GM21423 (cell line): Measurements from ENCODE around the gene IL15RA.

Source experiments
- ATAC-seq: cut with Tn5 transposase; IDR thresholded peaks from one replicate; pipeline ENCODE4 v1.9.1; 2021; ENCODE audit warnings: mild to moderate bottlenecking, moderate library complexity; ENCODE audit not compliant: unreplicated experiment

The IL15RA gene

GRCh38 chr10:5977471-5978229 lies at the start of gene IL15RA:
IL15RA (minus strand) TSS chr10:5977543; CDS start chr10:5977492, 51 bp downstream.
- peak; percentile 58 for ATAC-seq

DNA sequence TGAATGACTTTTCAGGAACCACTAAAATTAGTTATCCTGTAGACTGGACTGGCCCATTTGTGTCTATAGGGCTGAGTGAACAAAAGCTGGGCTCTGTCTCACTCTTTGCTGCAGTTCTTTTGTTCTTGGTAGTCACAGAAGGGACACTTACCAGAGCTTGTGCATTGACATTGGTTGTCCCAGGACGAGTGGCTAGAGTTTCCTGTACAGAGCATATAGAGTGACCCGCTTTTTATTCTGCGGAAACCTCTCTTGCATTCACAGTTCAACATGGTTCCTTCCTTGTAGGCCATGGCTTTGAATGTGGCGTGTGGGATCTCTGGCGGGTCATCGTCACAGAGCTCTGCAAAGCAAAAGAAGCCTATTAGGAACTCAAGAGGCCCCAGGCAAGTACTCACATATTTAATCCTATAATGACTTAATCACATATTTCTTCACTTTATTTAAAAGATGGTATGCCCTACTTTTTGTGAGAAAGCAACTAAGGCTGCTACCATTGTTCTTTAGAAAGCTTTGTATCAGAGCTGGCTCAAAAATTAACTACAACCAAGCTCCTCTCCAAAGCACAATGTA lies 48.4 kb upstream of the IL15RA start:
- ATAC-seq = no peak

GRCh38 chr10:6024334-6024682 lies 47.0 kb upstream of the IL15RA start:
- no peak for ATAC-seq

DNA sequence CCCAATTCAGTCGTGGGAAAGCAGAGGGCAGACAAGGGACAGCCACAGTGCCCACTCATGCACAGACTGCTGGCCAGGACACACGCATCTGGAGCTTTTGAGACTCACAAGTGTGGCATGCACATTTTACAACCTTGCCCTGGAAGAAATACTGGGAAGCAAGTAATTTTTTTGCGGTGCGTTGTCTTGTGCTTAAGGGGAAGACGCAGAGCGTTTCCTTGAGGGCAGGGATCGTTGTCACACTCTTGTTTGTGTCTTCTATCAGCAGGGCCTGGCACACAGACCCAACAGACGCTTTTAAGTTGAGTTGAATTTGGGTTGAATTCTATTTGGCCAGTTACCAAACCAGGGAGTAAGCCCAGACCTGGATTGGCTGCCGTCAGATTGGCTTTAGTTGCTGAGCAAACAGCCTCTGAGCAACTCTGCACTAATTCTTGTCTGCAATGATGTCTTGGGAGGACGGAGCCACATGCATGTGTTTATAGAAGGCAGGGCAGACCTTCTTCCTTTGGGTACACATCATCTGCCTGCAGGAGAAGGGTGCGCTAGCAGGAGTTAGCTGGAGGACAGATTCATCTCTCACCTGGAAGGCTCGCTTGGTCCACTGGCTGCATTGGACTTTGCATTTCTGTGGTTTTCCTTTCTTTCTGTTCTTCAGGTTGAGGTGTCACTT lies 46.5 kb upstream of the IL15RA start:
- ATAC-seq = no peak

GRCh38 chr10:6022660-6023059 lies 45.3 kb upstream of the IL15RA start:
- ATAC-seq = no peak

DNA sequence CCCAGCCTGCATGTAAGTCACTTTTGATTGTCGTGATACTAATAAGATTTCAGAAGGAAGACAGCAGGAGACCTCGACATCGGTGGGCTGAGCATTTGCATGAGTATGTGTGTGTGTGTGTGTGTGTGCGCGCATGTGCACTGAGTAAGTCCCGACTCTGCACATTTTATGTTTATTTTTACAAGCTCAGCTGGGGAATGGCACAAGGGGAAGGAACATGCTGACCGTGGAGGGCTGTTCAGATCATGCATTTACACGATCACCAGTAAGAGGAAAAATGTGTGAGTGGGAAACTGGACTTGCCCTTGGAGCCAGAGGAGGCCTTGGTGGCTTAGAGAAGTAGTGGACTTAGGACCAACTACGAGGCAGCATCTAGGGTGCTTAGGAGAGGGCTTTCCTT lies 43.5 kb upstream of the IL15RA start:
- ATAC-seq = no peak

DNA sequence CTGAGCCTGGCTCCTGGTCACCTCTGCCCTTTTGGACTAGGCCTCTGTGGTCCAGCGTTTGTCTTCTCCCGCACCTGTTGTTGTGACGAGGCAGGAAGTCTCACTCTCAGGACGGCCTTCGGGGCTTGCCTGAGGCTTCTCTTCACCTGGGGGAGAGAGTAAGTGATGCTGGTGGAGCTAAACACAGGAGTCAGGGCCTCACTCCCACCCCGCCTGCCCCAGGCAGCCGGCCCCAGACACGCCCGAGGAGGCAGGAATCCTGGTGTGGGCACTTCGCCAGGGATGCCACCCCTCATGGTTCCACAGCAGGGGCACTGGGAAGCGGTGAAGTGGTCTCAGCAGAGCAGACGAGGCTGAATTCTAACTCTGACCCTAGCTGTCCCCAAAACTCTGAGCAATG lies 42.5 kb upstream of the IL15RA start:
- no peak for ATAC-seq

DNA sequence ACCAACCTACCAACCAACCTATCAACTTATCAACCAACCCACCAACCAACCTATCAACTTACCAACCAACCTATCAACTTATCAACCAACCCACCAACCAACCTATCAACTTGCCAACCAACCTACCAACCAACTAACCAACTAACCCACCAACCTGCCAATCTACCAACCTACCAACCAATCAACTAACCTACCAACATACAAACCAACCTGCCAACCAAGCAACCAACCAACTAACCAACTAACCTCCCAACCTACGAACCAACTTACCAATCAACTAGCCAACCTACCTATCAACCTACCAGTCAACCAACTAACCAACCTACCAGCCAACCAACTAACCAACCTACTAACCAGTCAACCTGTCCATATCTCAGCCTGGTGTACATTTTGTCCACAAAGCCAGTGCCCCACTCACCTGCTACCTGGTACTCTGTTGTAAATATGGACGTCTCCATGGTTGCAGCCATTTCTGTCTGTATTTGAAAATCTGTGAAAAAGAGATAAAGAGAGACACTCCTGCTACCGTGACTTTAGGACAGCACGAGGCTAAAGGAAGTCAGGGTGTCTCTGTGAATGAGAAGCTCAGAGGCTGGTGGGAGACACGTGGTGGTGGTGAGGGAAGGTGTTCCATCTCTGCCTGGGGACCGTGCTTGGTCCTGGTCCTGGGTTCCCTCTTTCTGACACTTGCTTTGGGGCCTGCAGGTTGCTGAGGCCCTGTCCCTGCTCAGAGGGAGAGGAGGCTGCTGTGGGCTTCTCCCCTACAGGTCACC lies 41.9 kb upstream of the IL15RA start:
- ATAC-seq = no peak

DNA sequence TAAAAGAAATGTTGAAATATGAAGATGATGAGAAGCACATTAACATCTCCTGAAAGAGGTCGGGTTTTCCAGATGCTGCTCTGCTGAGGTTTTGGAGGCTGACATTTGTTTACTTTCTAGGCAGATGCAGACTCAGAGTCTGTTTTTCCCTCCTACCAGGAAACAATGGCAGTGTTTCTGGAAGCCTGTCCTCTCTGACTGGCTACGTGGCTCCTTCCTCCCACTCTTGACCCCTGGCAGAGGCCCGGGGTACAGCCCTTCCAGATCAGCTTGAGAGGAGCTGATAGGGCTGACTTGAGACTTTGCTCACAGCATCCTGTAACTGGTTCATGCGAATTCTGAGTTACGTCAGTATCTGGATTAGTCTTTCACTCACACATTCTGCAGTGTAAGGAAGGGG lies 41.1 kb upstream of the IL15RA start:
- no peak for ATAC-seq

DNA sequence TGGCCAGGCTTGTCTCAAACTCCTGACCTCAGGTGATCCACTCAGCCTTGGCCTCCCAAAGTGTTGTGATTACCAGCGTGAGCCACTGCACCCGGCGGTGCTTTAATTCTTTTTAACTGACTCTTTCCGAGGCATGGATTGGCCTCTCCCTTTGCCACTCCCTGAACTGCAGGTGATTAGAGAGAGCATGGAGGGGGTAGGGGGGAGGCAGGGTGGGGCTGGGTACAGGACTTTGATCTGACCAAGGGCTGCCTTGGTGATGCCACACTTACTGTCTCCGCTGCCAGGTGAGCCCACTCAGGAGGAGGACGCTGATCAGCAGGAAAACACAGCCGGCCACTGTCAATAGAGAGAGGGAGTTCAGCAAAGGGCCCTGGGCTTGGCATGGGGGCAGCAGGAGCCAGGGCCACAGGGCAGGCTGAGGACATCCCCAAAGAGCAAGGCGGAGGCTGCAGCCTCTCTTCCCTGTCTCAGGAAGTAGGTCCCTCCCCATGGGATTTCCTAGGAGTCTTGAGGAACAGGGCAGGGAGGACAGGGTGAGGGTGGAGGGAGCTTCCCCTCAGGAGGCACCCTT lies 40.5 kb upstream of the IL15RA start:
- ATAC-seq = no peak

GRCh38 chr10:6014241-6014761 lies 37.0 kb upstream of the IL15RA start:
- no peak for ATAC-seq

DNA sequence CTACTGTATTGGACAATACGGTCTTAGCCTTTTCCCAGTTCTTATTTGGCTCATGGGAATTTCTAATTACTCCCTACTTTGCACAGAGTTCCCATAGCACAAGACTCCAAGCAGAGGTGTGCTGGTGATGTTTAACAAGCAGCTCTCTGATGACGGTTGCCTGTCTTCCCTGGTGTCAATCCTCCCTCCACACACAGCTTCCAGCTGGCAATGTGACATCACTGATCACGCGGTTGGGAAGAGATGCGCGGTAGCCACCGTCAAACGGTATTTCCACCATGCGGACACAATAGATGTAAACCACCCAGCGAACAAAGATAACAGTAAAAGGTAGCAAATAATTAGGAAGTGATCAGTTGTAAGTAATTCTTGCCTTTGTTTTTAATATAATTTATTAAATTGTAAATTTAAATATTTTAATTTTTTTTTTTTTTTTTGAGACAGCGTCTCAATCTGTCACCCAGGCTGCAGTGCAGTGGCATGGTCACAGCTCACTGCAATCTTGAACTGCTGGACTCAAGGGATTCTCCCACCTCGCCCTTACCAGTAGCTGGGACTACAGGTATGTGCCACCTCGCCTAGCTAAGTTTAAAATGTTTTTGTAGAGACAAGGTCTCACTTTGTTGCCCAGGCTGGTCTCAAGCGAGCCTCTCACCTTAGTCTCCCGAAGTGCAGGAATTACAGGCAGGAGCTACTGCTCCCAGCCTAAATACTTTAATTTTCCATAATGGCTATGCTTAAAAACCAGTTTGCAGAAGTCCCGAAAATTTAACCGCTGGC lies 36.3 kb upstream of the IL15RA start:
- ATAC-seq = no peak

DNA sequence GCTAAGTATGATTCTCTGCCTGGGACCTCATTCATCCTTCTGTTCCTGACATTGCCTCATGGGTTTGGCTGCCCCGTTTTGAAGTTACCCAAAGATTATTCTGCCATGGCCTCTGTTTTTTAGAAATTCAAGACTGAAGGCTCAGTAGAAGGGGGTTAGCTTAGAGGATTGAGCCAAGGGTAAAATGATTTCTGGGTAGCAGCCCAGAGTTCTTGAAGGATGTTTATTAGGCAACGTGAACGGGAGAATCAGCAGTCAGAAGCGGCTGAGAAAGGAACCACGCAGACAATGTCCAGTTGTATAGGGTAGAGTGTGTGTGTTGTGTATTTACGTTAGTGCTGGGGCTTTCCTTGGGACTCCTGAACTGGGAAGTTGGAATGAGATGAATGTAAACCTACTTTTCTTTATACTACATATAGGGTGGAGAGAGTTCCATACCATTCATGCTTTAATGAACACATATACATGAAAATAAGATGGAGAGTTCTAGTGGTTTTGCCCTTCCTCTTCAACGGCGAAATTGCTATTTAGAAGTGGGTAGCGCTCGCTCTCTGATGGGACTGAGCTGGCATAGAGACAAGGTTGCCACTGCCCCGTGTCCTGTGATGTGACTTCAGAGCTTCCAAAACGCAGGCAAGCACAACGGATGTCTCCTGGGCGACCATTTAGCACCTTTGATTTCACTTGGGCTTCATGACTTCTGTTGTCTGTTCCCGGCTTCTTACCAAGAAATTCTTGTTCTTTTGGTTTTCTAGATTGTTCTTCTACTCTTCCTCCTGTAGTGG lies 35.0 kb upstream of the IL15RA start:
- ATAC-seq = no peak

GRCh38 chr10:6011558-6011957 lies 34.2 kb upstream of the IL15RA start:
- ATAC-seq = no peak

DNA sequence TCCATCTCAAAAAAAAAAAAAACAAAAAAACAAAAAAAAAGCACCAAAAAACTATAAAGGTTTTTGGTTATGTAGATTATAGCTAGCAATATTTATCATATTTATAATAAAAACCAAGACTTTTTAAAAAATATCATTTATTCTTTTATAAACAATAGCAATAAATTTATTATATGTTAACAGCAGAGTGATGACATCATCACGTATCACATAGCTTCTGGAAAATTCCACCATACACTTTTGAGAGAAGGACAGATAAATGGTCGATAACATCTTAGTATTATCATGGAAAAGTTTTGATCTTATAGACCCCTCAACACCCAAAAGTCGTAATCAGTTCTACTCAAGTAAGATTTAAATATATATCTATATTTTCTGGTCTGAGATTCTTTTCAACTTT lies 33.2 kb upstream of the IL15RA start:
- ATAC-seq = no peak

DNA sequence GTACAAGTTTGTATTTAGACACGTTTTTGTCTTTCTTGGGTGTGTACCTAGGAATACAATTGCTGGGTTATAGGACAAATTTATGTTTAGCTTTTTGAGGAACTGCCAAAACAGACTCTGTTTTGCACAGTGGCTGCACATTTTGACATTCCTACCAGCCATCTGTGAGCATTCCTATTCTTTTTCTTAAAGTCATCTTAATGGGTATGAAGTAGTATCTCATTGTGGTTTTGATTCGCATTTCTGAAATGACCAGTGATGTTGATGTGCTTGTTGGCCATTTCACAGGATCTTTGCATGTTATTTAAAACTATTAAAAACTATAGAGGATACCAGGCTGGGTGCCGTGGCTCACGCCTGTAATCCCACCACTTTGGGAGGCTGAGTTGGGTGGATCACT lies 32.6 kb upstream of the IL15RA start:
- no peak for ATAC-seq

- no peak for ATAC-seq
Observed at GRCh38 chr10:6009150-6009549, 31.8 kb upstream of the IL15RA start.

DNA sequence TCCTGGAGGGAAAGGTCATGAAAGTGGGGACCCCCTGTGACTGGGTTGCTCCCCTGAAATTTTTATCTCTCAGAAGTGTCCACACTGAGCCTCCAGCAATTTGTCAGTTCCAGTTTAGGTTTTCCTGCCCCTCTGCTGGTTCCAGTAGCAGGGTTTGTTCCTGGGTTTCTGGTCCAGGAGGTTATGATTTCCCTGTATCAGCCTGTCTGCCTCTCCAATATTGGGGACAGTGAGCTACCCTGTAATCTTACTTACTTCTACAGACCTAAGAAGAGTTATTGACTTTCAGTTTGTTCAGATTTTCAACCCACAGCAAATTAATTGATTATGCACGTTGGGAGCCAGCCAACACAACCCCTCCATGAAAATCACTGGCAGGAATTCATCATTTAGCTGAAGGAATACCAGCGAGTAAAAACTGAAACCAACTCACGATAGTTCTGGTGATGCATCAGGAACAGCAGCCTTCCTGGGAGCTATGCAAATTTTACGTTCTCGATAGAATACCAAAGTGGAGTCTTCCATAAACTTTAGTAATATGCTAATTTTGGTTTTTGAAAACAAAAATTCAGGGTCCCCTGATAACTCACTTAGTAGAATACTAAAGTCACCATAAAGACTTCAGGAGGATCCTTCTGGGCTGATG lies 31.3 kb upstream of the IL15RA start:
- no peak for ATAC-seq

DNA sequence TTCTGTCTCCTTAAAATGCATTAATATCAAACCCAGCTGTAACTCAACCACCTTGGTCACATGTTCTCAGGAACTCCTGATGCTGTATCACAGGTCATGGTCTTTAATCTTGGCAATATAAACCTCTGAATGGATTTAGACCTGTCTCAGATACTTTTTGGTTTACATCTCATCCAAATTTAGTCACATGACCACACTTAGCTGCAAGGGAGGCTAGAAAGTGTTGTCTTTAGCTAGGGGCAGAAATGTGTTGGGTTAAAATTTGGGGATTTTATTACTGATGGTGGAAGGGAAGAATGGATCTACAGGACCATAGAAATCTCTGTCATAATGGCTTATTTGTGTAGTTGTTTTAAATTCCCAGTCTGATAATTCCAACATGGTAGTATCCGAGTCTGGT lies 29.6 kb upstream of the IL15RA start:
- no peak for ATAC-seq
